Breast epithelium (tissue), 4 donors: ENCODE data around the gene SSH2. TPM values are rescaled to one million over a fixed set of nuclear protein-coding genes. Genes with fewer than 3 reads are reported as not detected.
A peak's percentile ranks its signal among the peaks of the same experiment; 100 is the strongest.

Experiments used
- DNase-seq, 2 donors: peaks; one replicate each; pipeline ENCODE4 v3.0.0-alpha.2; 2019; ENCODE audit warnings: low spot score in 2 of 2
- H3K27ac ChIP-seq, 2 donors: fragments of 200-600 bp; sonication (generic) in 1 of 2; one replicate each; pipeline ENCODE4 v1.5.1; 2016 to 2019; ENCODE audit warnings: mild to moderate bottlenecking in 1 of 2
- H3K27me3 ChIP-seq, 2 donors: fragments of 200-600 bp; sonication (generic) in 1 of 2; one replicate each; pipeline versions ENCODE4 v1.5.1 to v1.6.0; 2017 to 2019; ENCODE audit warnings: control low read depth in 1 of 2, mild to moderate bottlenecking in 1 of 2
- H3K36me3 ChIP-seq: fragments of 200-600 bp; one replicate; pipeline ENCODE4 v1.5.1; 2019
- H3K4me1 ChIP-seq, 2 donors: fragments of 200-600 bp; sonication (generic); one replicate each; pipeline ENCODE4 v1.5.1; 2016 to 2019; ENCODE audit warnings: control low read depth in 1 of 2
- H3K4me3 ChIP-seq, 3 donors: fragments of 200-600 bp; sonication (generic); 1 replicate in 2 of 3; 2 replicates in 1 of 3; pipeline ENCODE4 v1.5.1; 2016 to 2019; ENCODE audit warnings: mild to moderate bottlenecking in 3 of 3, moderate library complexity in 2 of 3
- H3K9me3 ChIP-seq, 2 donors: fragments of 200-600 bp; sonication (generic) in 1 of 2; one replicate each; pipeline ENCODE4 v1.5.1; 2016 to 2019; ENCODE audit warnings: control low read depth in 1 of 2
- CTCF ChIP-seq, 3 donors: fragments of 450-650 bp; IDR thresholded peaks; one replicate each; pipeline ENCODE4 v1.5.1; 2016 to 2017; ENCODE audit warnings: antibody characterized with exemption in 3 of 3, mild to moderate bottlenecking in 3 of 3, moderate library complexity in 3 of 3
- POLR2A ChIP-seq: fragments of 450-650 bp; IDR thresholded peaks from one replicate; pipeline ENCODE4 v1.6.1; 2016; ENCODE audit warnings: antibody characterized with exemption, mild to moderate bottlenecking, moderate library complexity
- POLR2AphosphoS5 ChIP-seq, 3 donors: sonication (generic); formaldehyde crosslinking; IDR thresholded peaks; one replicate each; pipeline ENCODE4 v1.6.1; 2017; ENCODE audit warnings: antibody characterized with exemption in 3 of 3
- intact Hi-C: fragments of 100-400 bp; cut with DNase I; formaldehyde crosslinking; loops from one replicate; pipeline ENCODE4 v1.15.1; 2023; ENCODE audit warnings: low total_unique reads
- total RNA-seq, 3 donors: library from RNA; depleted of rRNA; stranded (reverse); fragments of >200 nt; gene quantifications; one replicate each; pipeline ENCODE4 v1.1.0, GENCODE V29; 2016

SSH2 gene
- total RNA-seq, 3 donors from 2014 or later: 23.0 to 64.2 (median 25.9) TPM

- Histone ChIP-seq H3K9me3 (no peaks in the 10 kb centered on the region), H3K4me1 (no peaks in the 10 kb centered on the region), H3K36me3 (no peaks in the 10 kb centered on the region), H3K27me3 (no peaks in the 10 kb centered on the region), H3K4me3 (peak overlapping the region; percentile 67 to 69 (median 69)), H3K27ac (no peak overlapping the region)
- DNase-seq: no peak
- intact Hi-C loops: no loop called here
- TF ChIP-seq POLR2A: no peak
These were observed 306.8 kb downstream of the SSH2 start for GRCh38 chr17:29623283-29623647.

GRCh38 chr17:29622337-29623282 lies 307.4 kb downstream of the SSH2 start, which contains the start of gene CORO6:
CORO6 (minus strand) TSS chr17:29622912; CDS start chr17:29621421, 1,491 bp downstream.
- H3K4me1 ChIP-seq: peaks cover 2% of the 10 kb centered on the region in 2 donors
- DNase-seq: no peak
- no peaks in the 10 kb centered on the region for H3K9me3 ChIP-seq
- peak within 1 kb of the TSS; percentile 67 to 69 (median 69) for H3K4me3 ChIP-seq
- peak within 1 kb of the TSS in 1 of 2 donors; percentile 5 for H3K27ac ChIP-seq
- intact Hi-C loops: no loop called here
- H3K36me3 ChIP-seq: no peaks in the 10 kb centered on the region
- TF ChIP-seq POLR2AphosphoS5 (IDR thresholded peaks at IDR 0.05): no peak
- no peak for TF ChIP-seq POLR2A
- TF ChIP-seq CTCF (IDR thresholded peaks at IDR 0.05): no peak
- no peaks in the 10 kb centered on the region for H3K27me3 ChIP-seq

GRCh38 chr17:29621751-29622194 lies 308.3 kb downstream of the SSH2 start:
- intact Hi-C loops: no loop called here
- no peaks in the 10 kb centered on the region for H3K27me3 ChIP-seq
- peak overlapping the region; percentile 67 to 69 (median 69) for H3K4me3 ChIP-seq
- no peak for DNase-seq
- H3K9me3 ChIP-seq: no peaks in the 10 kb centered on the region
- no peaks in the 10 kb centered on the region for H3K36me3 ChIP-seq
- TF ChIP-seq POLR2AphosphoS5 (IDR thresholded peaks at IDR 0.05): no peak
- no peak for TF ChIP-seq CTCF (IDR thresholded peaks at IDR 0.05)
- TF ChIP-seq POLR2A: no peak
- H3K4me1 ChIP-seq: peaks cover 7 to 10% of the 10 kb centered on the region in 2 donors
- H3K27ac ChIP-seq: no peak overlapping the region

GRCh38 chr17:29620779-29621500 lies 309.1 kb downstream of the SSH2 start:
- Histone ChIP-seq H3K27ac (no peak overlapping the region), H3K9me3 (no peaks in the 10 kb centered on the region), H3K36me3 (no peaks in the 10 kb centered on the region), H3K27me3 (no peaks in the 10 kb centered on the region), H3K4me3 (no peak overlapping the region), H3K4me1 (peaks cover 8 to 16% of the 10 kb centered on the region in 2 donors)
- no peak for DNase-seq
- TF ChIP-seq POLR2A: no peak
- TF ChIP-seq CTCF (IDR thresholded peaks at IDR 0.05): no peak
- TF ChIP-seq POLR2AphosphoS5 (IDR thresholded peaks at IDR 0.05): no peak
- intact Hi-C loops: no loop called here

GRCh38 chr17:29620271-29620670 lies 309.8 kb downstream of the SSH2 start:
- no peak for TF ChIP-seq POLR2A
- no peak for TF ChIP-seq CTCF (IDR thresholded peaks at IDR 0.05)
- TF ChIP-seq POLR2AphosphoS5 (IDR thresholded peaks at IDR 0.05): no peak
- no peaks in the 10 kb centered on the region for H3K27me3 ChIP-seq
- no peak overlapping the region for H3K27ac ChIP-seq
- no peak overlapping the region for H3K4me3 ChIP-seq
- no peaks in the 10 kb centered on the region for H3K9me3 ChIP-seq
- intact Hi-C loops: no loop called here
- H3K4me1 ChIP-seq: peaks cover 10 to 18% of the 10 kb centered on the region in 2 donors
- H3K36me3 ChIP-seq: no peaks in the 10 kb centered on the region
- no peak for DNase-seq
